OCI-LY7 (cell line): ENCODE measurements around the gene TRPM3. TPM values are rescaled to one million over a fixed set of nuclear protein-coding genes. Genes with fewer than 3 reads are reported as not detected.

Source experiments
- BruUV-seq: library from RNA; stranded (reverse); fragments of 400-500 nt; replicated peaks from 2 replicates; lab custom pipeline; 2021; lab: Mats Ljungman, UMichigan
- CTCF ChIA-PET: fragments of 300-600 bp; sonication (Branson Sonifier 250); formaldehyde crosslinking; loops from one replicate; lab custom pipeline; 2022; ENCODE audit warnings: antibody characterized with exemption; ENCODE audit not compliant: unreplicated experiment; lab: Charles Lee
- POLR2A ChIA-PET: fragments of 300-600 bp; sonication (Branson Sonifier 250); formaldehyde crosslinking; loops from one replicate; lab custom pipeline; 2022; ENCODE audit warnings: antibody characterized with exemption; lab: Charles Lee
- DNase-seq: peaks from one replicate; pipeline ENCODE4 v3.0.0-alpha.2; 2015; ENCODE audit warnings: low spot score
- H2AFZ ChIP-seq: fragments of 200-600 bp; sonication (generic), shearing (Covaris generic); 2 replicates; pipeline ENCODE4 v1.6.1; 2014; ENCODE audit warnings: mild to moderate bottlenecking, antibody characterized with exemption, low read length, moderate library complexity
- H3K27ac ChIP-seq: fragments of 200-600 bp; sonication (generic); 2 replicates; pipeline ENCODE4 v1.5.1; 2014; ENCODE audit warnings: mixed run types, low read depth, mild to moderate bottlenecking, moderate library complexity, low read length, inconsistent platforms; ENCODE audit not compliant: poor library complexity, severe bottlenecking
- H3K36me3 ChIP-seq: fragments of 200-600 bp; sonication (generic); 2 replicates; pipeline ENCODE4 v1.6.1; 2014; ENCODE audit warnings: mild to moderate bottlenecking, antibody characterized with exemption, low read length, moderate library complexity, mixed read lengths; ENCODE audit not compliant: insufficient read depth
- H3K4me1 ChIP-seq: fragments of 200-600 bp; sonication (generic); 2 replicates; pipeline ENCODE4 v1.5.1; 2014; ENCODE audit warnings: mild to moderate bottlenecking, low read length; ENCODE audit not compliant: insufficient read depth, poor library complexity, severe bottlenecking
- H3K4me2 ChIP-seq: fragments of 200-600 bp; sonication (generic); 2 replicates; pipeline ENCODE4 v1.6.1; 2014; ENCODE audit warnings: mild to moderate bottlenecking, low read length
- H3K4me3 ChIP-seq: fragments of 200-600 bp; sonication (generic); 2 replicates; pipeline ENCODE4 v1.5.1; 2014; ENCODE audit warnings: mild to moderate bottlenecking, low read depth, low read length; ENCODE audit not compliant: poor library complexity, severe bottlenecking
- H3K79me2 ChIP-seq: fragments of 200-600 bp; sonication (generic); 2 replicates; pipeline ENCODE4 v1.6.1; 2016; ENCODE audit warnings: low read depth, mild to moderate bottlenecking, low read length, moderate library complexity, mixed read lengths; ENCODE audit not compliant: insufficient read depth
- H3K9me2 ChIP-seq: fragments of 200-600 bp; sonication (generic); 2 replicates; pipeline ENCODE4 v1.6.1; 2016; ENCODE audit warnings: mild to moderate bottlenecking, low read length, mixed read lengths; ENCODE audit not compliant: insufficient read depth
- H3K9me3 ChIP-seq: fragments of 200-600 bp; sonication (generic); 2 replicates; pipeline ENCODE4 v1.6.1; 2014; ENCODE audit warnings: mild to moderate bottlenecking, mixed run types, low read length, mixed read lengths
- H4K20me1 ChIP-seq: fragments of 200-600 bp; sonication (generic); 2 replicates; pipeline ENCODE4 v1.6.1; 2014; ENCODE audit warnings: mild to moderate bottlenecking, antibody characterized with exemption, low read length, moderate library complexity, mixed read lengths; ENCODE audit not compliant: insufficient read depth
- CTCF ChIP-seq: fragments of 200-600 bp; sonication (generic); conservative IDR thresholded peaks from 2 replicates; pipeline ENCODE4 v1.5.1; 2014; ENCODE audit warnings: mild to moderate bottlenecking, antibody characterized with exemption, low read length, moderate library complexity, mixed read lengths
- EZH2phosphoT487 ChIP-seq: fragments of 200-600 bp; sonication (generic); IDR thresholded peaks from 2 replicates; pipeline ENCODE4 v1.6.1; 2018; ENCODE audit warnings: low read depth, borderline replicate concordance, mild to moderate bottlenecking, mixed run types, antibody characterized with exemption, low read length, moderate library complexity, mixed read lengths
- intact Hi-C: fragments of 100-400 bp; cut with micrococcal nuclease; formaldehyde crosslinking; loops from one replicate; pipeline ENCODE4 v1.10.0; 2022; ENCODE audit not compliant: unreplicated experiment
- total RNA-seq, 2 experiments: library from RNA; depleted of rRNA in 1 of 2; stranded (reverse); fragments of >200 nt in 1 of 2; shearing (Covaris generic) in 1 of 2; gene quantifications; 2 replicates each; pipeline ENCODE4 v1.2.3, GENCODE V29; 2014 to 2022

Gene TRPM3
- total RNA-seq, 2 experiments from 2014 or later = not detected

- no peaks in the 10 kb centered on the region for H3K79me2 ChIP-seq
- no peak for DNase-seq
- H3K36me3 ChIP-seq = no peaks in the 10 kb centered on the region
- no TSS peak for BruUV-seq
- intact Hi-C loops = no loop called here
- H3K9me2 ChIP-seq = no peaks in the 10 kb centered on the region
- no peaks in the 10 kb centered on the region for H3K9me3 ChIP-seq
- no peaks in the 10 kb centered on the region for H3K4me1 ChIP-seq
- no peak overlapping the region for H3K4me3 ChIP-seq
- H2AFZ ChIP-seq = no peak overlapping the region
- no peak for TF ChIP-seq CTCF
- TF ChIP-seq EZH2phosphoT487 = no peak
- ChIA-PET POLR2A (interaction anchor here (0.6 to 0.9 kb wide), 3 partner anchors 10 to 749 kb away, joined by 3 read pairs; no protein-coding TSS in a partner anchor), CTCF (interaction anchor here (0.5 kb wide), 1 partner anchor 14 kb away, joined by 3 read pairs; no protein-coding TSS in a partner anchor)
- no peak overlapping the region for H3K27ac ChIP-seq
- no peaks in the 10 kb centered on the region for H4K20me1 ChIP-seq
- no peak overlapping the region for H3K4me2 ChIP-seq
These were observed 554.7 kb downstream of the TRPM3 start for GRCh38 chr9:70566751-70567150.

DNA sequence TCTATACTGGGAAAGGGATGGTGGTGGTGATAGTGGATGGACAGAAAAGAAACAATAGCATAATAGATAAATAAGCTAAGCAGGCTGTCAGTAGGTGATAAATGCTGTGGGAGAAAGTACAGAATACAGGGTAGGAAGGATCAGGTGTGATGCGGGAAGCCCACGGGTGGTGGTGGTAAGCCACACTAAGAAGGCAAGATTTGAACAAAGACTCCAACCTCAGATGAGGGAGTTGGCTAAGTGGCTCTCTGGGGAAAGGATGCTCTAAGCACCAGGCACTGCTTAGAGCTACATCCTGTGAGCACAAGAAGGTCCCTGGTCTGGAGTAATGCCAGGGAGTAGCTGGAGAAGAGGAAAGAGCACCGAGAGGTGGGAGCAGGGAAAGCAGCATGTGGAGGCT is 555.4 kb downstream of the TRPM3 start:
- intact Hi-C loops = no loop called here
- Histone ChIP-seq H3K27ac (no peak overlapping the region), H3K4me3 (no peak overlapping the region), H2AFZ (no peak overlapping the region), H3K36me3 (no peaks in the 10 kb centered on the region), H3K79me2 (no peaks in the 10 kb centered on the region), H3K4me2 (no peak overlapping the region), H3K4me1 (no peaks in the 10 kb centered on the region), H3K9me2 (no peaks in the 10 kb centered on the region), H3K9me3 (no peaks in the 10 kb centered on the region), H4K20me1 (no peaks in the 10 kb centered on the region)
- no peak for DNase-seq
- ChIA-PET POLR2A (interaction anchor here (0.9 kb wide), 1 partner anchor 9 kb away, joined by 3 read pairs; no protein-coding TSS in a partner anchor), CTCF (no interaction called here)
- TF ChIP-seq EZH2phosphoT487 (no peak), CTCF (no peak)
- BruUV-seq = no TSS peak

DNA sequence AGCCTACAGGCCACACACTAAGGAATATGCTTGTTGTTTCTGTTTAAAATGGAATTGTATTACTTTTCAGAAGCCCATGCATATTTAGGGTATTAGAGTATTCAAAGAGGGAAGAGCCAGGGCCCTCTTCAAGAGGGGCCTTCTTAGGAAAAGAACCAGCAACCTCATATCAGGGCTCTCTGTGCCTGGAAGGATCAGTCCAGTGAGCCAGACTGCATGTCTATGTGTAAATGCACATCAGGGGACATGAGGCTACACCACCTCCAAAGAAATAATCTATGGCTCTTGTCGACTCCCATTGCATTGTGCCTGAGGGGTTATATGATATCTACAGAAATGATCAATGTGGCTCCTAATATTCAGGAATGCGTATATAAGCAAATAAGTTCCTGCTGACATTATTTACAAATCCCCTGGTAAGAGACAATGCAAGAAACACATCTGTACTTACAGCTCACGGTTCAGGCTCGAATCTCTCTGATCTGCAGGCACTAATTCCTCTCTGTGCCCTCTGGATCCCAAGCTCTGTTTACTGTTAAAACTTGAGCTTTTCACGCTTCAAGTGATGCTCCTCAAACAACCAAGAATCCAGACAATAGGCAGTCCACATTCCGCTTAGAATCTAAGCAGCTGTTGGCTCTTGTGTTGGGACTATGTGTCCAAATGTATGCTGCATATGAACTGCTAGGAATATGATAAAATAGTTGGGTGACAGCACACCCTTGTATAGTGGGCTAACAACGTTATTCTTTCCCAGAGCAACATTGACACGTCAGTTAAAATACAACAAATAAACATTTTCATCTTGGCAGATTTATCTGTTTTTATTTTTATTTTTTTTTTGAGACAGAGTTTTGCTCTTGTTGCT is 556.7 kb downstream of the TRPM3 start:
- no peak for DNase-seq
- H3K36me3 ChIP-seq = no peaks in the 10 kb centered on the region
- BruUV-seq = no TSS peak
- ChIA-PET CTCF (no interaction called here), POLR2A (no interaction called here)
- H3K4me2 ChIP-seq = no peak overlapping the region
- no peaks in the 10 kb centered on the region for H3K79me2 ChIP-seq
- no peak overlapping the region for H3K27ac ChIP-seq
- intact Hi-C loops = no loop called here
- no peak overlapping the region for H2AFZ ChIP-seq
- H3K4me3 ChIP-seq = no peak overlapping the region
- no peaks in the 10 kb centered on the region for H3K4me1 ChIP-seq
- H3K9me2 ChIP-seq = no peaks in the 10 kb centered on the region
- no peaks in the 10 kb centered on the region for H3K9me3 ChIP-seq
- TF ChIP-seq CTCF (no peak), EZH2phosphoT487 (no peak)
- no peaks in the 10 kb centered on the region for H4K20me1 ChIP-seq
